HCT116 (cell line): ENCODE results near the gene NOXRED1.

Experiments
- EGR1 ChIP-seq: IDR thresholded peaks from 2 replicates; pipeline ENCODE4 v1.6.1; 2012; ENCODE audit warnings: low read depth
- FOSL1 ChIP-seq: IDR thresholded peaks from 2 replicates; pipeline ENCODE4 v1.6.1; 2012; ENCODE audit warnings: low read depth
- POLR2A ChIP-seq: IDR thresholded peaks from 2 replicates; pipeline ENCODE4 v1.7.0; 2011; ENCODE audit warnings: borderline replicate concordance; ENCODE audit not compliant: insufficient read depth, insufficient read length; ENCODE audit errors: extremely low read depth
- YY1 ChIP-seq: IDR thresholded peaks from 2 replicates; pipeline ENCODE4 v1.6.1; 2011; ENCODE audit warnings: low read length, low read depth, moderate library complexity, mild to moderate bottlenecking; ENCODE audit not compliant: insufficient replicate concordance; ENCODE audit errors: extremely low read depth
- TF ChIP-seq, protein P1 (sequence below), 3 experiments: fragments of 200-600 bp in 1 of 3; sonication (generic) in 1 of 3; IDR thresholded peaks in 2 of 3; conservative IDR thresholded peaks in 1 of 3; 2 replicates each; pipeline ENCODE4 v1.5.1; 2012 to 2017; ENCODE audit warnings: low read depth in 2 of 3, low read length in 2 of 3, antibody characterized with exemption in 1 of 3, borderline replicate concordance in 1 of 3, control low read depth in 1 of 3, mild to moderate bottlenecking in 1 of 3, mixed read lengths in 1 of 3, mixed run types in 1 of 3, moderate library complexity in 1 of 3; ENCODE audit not compliant: insufficient read depth in 1 of 3
- TF ChIP-seq, protein P2 (sequence below): IDR thresholded peaks from 2 replicates; pipeline ENCODE4 v1.6.1; 2012
- TF ChIP-seq, protein P3 (sequence below): IDR thresholded peaks from 2 replicates; pipeline ENCODE4 v1.6.1; 2012; ENCODE audit warnings: low read depth
- TF ChIP-seq, protein P4 (sequence below): IDR thresholded peaks from 2 replicates; pipeline ENCODE4 v1.6.1; 2012

DNA sequence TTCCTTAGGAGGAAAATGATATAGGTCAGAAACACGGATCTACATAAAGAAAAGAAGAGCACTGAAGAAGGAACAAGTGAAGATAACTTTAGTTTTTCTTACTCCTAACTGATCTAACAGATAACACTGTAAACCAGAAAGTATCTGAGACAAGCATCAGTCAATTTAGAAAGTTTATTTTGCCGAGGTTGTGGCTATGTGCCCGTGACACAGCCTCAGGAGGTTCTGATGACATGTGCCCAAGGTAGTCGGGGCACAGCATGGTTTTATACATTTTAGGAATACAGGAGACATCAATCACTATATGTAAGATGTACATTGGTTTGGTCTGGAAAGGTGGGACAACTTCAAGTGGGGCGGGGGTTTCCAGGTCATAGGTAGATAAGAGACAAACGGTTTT lies 23.1 kb downstream of the NOXRED1 start:
- TF ChIP-seq, protein P1, sequence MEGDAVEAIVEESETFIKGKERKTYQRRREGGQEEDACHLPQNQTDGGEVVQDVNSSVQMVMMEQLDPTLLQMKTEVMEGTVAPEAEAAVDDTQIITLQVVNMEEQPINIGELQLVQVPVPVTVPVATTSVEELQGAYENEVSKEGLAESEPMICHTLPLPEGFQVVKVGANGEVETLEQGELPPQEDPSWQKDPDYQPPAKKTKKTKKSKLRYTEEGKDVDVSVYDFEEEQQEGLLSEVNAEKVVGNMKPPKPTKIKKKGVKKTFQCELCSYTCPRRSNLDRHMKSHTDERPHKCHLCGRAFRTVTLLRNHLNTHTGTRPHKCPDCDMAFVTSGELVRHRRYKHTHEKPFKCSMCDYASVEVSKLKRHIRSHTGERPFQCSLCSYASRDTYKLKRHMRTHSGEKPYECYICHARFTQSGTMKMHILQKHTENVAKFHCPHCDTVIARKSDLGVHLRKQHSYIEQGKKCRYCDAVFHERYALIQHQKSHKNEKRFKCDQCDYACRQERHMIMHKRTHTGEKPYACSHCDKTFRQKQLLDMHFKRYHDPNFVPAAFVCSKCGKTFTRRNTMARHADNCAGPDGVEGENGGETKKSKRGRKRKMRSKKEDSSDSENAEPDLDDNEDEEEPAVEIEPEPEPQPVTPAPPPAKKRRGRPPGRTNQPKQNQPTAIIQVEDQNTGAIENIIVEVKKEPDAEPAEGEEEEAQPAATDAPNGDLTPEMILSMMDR (IDR thresholded peaks at IDR 0.05 in 2 of 3, conservative IDR thresholded peaks at IDR 0.05 in 1 of 3; ENCODE audit: borderline replicate concordance in 1 of 3, insufficient read depth in 1 of 3, low read depth in 2 of 3, low read length in 2 of 3) = no peak
- TF ChIP-seq EGR1 (no peak), POLR2A (no peak), YY1 (no peak), FOSL1 (no peak)
- TF ChIP-seq, protein P2, sequence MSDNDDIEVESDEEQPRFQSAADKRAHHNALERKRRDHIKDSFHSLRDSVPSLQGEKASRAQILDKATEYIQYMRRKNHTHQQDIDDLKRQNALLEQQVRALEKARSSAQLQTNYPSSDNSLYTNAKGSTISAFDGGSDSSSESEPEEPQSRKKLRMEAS = no peak
- TF ChIP-seq, protein P3, sequence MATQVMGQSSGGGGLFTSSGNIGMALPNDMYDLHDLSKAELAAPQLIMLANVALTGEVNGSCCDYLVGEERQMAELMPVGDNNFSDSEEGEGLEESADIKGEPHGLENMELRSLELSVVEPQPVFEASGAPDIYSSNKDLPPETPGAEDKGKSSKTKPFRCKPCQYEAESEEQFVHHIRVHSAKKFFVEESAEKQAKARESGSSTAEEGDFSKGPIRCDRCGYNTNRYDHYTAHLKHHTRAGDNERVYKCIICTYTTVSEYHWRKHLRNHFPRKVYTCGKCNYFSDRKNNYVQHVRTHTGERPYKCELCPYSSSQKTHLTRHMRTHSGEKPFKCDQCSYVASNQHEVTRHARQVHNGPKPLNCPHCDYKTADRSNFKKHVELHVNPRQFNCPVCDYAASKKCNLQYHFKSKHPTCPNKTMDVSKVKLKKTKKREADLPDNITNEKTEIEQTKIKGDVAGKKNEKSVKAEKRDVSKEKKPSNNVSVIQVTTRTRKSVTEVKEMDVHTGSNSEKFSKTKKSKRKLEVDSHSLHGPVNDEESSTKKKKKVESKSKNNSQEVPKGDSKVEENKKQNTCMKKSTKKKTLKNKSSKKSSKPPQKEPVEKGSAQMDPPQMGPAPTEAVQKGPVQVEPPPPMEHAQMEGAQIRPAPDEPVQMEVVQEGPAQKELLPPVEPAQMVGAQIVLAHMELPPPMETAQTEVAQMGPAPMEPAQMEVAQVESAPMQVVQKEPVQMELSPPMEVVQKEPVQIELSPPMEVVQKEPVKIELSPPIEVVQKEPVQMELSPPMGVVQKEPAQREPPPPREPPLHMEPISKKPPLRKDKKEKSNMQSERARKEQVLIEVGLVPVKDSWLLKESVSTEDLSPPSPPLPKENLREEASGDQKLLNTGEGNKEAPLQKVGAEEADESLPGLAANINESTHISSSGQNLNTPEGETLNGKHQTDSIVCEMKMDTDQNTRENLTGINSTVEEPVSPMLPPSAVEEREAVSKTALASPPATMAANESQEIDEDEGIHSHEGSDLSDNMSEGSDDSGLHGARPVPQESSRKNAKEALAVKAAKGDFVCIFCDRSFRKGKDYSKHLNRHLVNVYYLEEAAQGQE = no peak
- TF ChIP-seq, protein P4, sequence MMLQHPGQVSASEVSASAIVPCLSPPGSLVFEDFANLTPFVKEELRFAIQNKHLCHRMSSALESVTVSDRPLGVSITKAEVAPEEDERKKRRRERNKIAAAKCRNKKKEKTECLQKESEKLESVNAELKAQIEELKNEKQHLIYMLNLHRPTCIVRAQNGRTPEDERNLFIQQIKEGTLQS = no peak
